ENCODE measurements around the gene PRKCA. TPM values are rescaled to one million over a fixed set of nuclear protein-coding genes. Genes with fewer than 3 reads are reported as not detected.

The PRKCA gene
- total and polyA plus RNA-seq, 2 experiments from 2014 or later: 6.4 to 35.4 TPM

DNA sequence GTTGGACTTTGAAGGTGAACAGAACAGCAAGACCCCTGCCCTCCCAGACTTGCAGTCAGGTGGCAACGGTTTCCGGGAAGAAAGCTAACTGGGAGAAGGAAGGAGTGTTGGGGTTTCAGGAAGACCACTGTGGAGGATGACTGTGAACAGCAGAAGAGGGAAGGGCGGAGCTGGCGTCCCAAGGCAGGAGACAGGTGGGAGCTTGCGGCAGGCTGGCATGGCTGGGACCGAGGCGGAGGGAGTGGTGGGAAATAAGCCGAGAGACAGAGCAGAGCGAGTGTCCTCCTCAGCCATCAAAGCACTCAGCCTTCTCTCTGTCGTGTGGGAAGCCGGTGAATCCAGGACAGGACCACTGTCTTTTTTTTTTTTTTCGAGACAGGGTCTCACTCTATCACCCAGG lies 424.0 kb downstream of the PRKCA start:
- Histone ChIP-seq H3K4me3 (no peak overlapping the region), H3K27ac (ENCODE audit: low read depth) (no peak overlapping the region), H3K4me2 (no peak overlapping the region), H3K9me2 (ENCODE audit: insufficient read depth) (0 out of 2 replicates have a peak, but pooled peaks cover 10% of the 10 kb centered on the region), H4K20me1 (replicated peaks; ENCODE audit: insufficient read depth) (no peaks in the 10 kb centered on the region), H2AFZ (no peak overlapping the region), H3K4me1 (ENCODE audit: insufficient read depth) (peaks cover 29% of the 10 kb centered on the region), H3K79me2 (replicated peaks; ENCODE audit: insufficient read depth) (no peaks in the 10 kb centered on the region), H3F3A (replicated peaks; ENCODE audit: low read depth) (peaks cover 11% of the 10 kb centered on the region; the same call in 1 of the 2 replicates), H3K36me3 (ENCODE audit: insufficient read depth) (no peaks in the 10 kb centered on the region), H3K27me3 (ENCODE audit: insufficient read depth) (no peaks in the 10 kb centered on the region)
- H3K27me3 Mint-ChIP-seq (ENCODE audit: insufficient read depth, low read depth, poor library complexity): peaks cover 31% of the 10 kb centered on the region
- no peak overlapping the region for H3K4me3 Mint-ChIP-seq
- peak overlapping the region; percentile 14; the same call in 1 of the 2 replicates for H3K27ac Mint-ChIP-seq
- H3K36me3 Mint-ChIP-seq (ENCODE audit: low read depth): no peaks in the 10 kb centered on the region
- DNase-seq (ENCODE audit: low spot score) (no peak), ATAC-seq (no peak)
- TF ChIP-seq, protein P1, sequence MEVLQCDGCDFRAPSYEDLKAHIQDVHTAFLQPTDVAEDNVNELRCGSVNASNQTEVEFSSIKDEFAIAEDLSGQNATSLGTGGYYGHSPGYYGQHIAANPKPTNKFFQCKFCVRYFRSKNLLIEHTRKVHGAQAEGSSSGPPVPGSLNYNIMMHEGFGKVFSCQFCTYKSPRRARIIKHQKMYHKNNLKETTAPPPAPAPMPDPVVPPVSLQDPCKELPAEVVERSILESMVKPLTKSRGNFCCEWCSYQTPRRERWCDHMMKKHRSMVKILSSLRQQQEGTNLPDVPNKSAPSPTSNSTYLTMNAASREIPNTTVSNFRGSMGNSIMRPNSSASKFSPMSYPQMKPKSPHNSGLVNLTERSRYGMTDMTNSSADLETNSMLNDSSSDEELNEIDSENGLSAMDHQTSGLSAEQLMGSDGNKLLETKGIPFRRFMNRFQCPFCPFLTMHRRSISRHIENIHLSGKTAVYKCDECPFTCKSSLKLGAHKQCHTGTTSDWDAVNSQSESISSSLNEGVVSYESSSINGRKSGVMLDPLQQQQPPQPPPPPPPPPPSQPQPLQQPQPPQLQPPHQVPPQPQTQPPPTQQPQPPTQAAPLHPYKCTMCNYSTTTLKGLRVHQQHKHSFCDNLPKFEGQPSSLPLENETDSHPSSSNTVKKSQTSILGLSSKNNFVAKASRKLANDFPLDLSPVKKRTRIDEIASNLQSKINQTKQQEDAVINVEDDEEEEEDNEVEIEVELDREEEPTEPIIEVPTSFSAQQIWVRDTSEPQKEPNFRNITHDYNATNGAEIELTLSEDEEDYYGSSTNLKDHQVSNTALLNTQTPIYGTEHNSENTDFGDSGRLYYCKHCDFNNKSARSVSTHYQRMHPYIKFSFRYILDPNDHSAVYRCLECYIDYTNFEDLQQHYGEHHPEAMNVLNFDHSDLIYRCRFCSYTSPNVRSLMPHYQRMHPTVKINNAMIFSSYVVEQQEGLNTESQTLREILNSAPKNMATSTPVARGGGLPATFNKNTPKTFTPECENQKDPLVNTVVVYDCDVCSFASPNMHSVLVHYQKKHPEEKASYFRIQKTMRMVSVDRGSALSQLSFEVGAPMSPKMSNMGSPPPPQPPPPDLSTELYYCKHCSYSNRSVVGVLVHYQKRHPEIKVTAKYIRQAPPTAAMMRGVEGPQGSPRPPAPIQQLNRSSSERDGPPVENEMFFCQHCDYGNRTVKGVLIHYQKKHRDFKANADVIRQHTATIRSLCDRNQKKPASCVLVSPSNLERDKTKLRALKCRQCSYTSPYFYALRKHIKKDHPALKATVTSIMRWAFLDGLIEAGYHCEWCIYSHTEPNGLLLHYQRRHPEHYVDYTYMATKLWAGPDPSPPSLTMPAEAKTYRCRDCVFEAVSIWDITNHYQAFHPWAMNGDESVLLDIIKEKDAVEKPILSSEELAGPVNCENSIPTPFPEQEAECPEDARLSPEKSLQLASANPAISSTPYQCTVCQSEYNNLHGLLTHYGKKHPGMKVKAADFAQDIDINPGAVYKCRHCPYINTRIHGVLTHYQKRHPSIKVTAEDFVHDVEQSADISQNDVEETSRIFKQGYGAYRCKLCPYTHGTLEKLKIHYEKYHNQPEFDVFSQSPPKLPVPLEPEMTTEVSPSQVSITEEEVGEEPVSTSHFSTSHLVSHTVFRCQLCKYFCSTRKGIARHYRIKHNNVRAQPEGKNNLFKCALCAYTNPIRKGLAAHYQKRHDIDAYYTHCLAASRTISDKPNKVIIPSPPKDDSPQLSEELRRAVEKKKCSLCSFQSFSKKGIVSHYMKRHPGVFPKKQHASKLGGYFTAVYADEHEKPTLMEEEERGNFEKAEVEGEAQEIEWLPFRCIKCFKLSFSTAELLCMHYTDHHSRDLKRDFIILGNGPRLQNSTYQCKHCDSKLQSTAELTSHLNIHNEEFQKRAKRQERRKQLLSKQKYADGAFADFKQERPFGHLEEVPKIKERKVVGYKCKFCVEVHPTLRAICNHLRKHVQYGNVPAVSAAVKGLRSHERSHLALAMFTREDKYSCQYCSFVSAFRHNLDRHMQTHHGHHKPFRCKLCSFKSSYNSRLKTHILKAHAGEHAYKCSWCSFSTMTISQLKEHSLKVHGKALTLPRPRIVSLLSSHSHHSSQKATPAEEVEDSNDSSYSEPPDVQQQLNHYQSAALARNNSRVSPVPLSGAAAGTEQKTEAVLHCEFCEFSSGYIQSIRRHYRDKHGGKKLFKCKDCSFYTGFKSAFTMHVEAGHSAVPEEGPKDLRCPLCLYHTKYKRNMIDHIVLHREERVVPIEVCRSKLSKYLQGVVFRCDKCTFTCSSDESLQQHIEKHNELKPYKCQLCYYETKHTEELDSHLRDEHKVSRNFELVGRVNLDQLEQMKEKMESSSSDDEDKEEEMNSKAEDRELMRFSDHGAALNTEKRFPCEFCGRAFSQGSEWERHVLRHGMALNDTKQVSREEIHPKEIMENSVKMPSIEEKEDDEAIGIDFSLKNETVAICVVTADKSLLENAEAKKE (CRISPR knock-in tag; IDR thresholded peaks at IDR 0.05): no peak
- TF ChIP-seq, protein P2, sequence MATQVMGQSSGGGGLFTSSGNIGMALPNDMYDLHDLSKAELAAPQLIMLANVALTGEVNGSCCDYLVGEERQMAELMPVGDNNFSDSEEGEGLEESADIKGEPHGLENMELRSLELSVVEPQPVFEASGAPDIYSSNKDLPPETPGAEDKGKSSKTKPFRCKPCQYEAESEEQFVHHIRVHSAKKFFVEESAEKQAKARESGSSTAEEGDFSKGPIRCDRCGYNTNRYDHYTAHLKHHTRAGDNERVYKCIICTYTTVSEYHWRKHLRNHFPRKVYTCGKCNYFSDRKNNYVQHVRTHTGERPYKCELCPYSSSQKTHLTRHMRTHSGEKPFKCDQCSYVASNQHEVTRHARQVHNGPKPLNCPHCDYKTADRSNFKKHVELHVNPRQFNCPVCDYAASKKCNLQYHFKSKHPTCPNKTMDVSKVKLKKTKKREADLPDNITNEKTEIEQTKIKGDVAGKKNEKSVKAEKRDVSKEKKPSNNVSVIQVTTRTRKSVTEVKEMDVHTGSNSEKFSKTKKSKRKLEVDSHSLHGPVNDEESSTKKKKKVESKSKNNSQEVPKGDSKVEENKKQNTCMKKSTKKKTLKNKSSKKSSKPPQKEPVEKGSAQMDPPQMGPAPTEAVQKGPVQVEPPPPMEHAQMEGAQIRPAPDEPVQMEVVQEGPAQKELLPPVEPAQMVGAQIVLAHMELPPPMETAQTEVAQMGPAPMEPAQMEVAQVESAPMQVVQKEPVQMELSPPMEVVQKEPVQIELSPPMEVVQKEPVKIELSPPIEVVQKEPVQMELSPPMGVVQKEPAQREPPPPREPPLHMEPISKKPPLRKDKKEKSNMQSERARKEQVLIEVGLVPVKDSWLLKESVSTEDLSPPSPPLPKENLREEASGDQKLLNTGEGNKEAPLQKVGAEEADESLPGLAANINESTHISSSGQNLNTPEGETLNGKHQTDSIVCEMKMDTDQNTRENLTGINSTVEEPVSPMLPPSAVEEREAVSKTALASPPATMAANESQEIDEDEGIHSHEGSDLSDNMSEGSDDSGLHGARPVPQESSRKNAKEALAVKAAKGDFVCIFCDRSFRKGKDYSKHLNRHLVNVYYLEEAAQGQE (IDR thresholded peaks at IDR 0.05; ENCODE audit: unreplicated experiment): no peak
- TF ChIP-seq JUNB (IDR thresholded peaks at IDR 0.05; ENCODE audit: unreplicated experiment) (no peak), EZH2 (IDR thresholded peaks at IDR 0.05; ENCODE audit: low read depth, unreplicated experiment) (no peak), CREB1 (CRISPR knock-in tag; IDR thresholded peaks at IDR 0.05; ENCODE audit: low read depth) (no peak), NANOG (IDR thresholded peaks at IDR 0.05; ENCODE audit: borderline replicate concordance) (no peak), STAT1 (IDR thresholded peaks at IDR 0.05; ENCODE audit: unreplicated experiment) (no peak), EZH2phosphoT487 (IDR thresholded peaks at IDR 0.05; ENCODE audit: unreplicated experiment) (no peak), ZNF114 (CRISPR knock-in tag; IDR thresholded peaks at IDR 0.05) (no peak), ZNF331 (CRISPR knock-in tag; IDR thresholded peaks at IDR 0.05; ENCODE audit: low read depth) (no peak), POLR2AphosphoS5 (IDR thresholded peaks at IDR 0.05; ENCODE audit: low read depth) (no peak)
- TF ChIP-seq, protein P3, sequence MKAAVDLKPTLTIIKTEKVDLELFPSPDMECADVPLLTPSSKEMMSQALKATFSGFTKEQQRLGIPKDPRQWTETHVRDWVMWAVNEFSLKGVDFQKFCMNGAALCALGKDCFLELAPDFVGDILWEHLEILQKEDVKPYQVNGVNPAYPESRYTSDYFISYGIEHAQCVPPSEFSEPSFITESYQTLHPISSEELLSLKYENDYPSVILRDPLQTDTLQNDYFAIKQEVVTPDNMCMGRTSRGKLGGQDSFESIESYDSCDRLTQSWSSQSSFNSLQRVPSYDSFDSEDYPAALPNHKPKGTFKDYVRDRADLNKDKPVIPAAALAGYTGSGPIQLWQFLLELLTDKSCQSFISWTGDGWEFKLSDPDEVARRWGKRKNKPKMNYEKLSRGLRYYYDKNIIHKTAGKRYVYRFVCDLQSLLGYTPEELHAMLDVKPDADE (IDR thresholded peaks at IDR 0.05): no peak
- TF ChIP-seq, protein P4, sequence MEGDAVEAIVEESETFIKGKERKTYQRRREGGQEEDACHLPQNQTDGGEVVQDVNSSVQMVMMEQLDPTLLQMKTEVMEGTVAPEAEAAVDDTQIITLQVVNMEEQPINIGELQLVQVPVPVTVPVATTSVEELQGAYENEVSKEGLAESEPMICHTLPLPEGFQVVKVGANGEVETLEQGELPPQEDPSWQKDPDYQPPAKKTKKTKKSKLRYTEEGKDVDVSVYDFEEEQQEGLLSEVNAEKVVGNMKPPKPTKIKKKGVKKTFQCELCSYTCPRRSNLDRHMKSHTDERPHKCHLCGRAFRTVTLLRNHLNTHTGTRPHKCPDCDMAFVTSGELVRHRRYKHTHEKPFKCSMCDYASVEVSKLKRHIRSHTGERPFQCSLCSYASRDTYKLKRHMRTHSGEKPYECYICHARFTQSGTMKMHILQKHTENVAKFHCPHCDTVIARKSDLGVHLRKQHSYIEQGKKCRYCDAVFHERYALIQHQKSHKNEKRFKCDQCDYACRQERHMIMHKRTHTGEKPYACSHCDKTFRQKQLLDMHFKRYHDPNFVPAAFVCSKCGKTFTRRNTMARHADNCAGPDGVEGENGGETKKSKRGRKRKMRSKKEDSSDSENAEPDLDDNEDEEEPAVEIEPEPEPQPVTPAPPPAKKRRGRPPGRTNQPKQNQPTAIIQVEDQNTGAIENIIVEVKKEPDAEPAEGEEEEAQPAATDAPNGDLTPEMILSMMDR (conservative IDR thresholded peaks at IDR 0.05; ENCODE audit: low read depth in 2 of 2): no peak
- H3K9me3 Mint-ChIP-seq: peaks cover 5% of the 10 kb centered on the region; the same call in 2 of the 3 replicates
- peaks cover 67% of the 10 kb centered on the region for H3K4me1 Mint-ChIP-seq
